Fibroblast of lung (primary cell): Measurements from ENCODE around the gene NKX3-2. TPM values are rescaled to one million over a fixed set of nuclear protein-coding genes. Genes with fewer than 3 reads are reported as not detected.

Source experiments
- DNase-seq, 2 donors: peaks; one replicate each; pipeline versions ENCODE4 v3.0.0 to v3.0.0-alpha.2; 2010; ENCODE audit warnings: low read depth in 2 of 2
- H2AFZ ChIP-seq: 2 replicates; pipeline ENCODE4 v1.5.1; 2012; ENCODE audit warnings: low read length, control low read depth, inconsistent platforms
- H3K27ac ChIP-seq: 2 replicates; pipeline ENCODE4 v1.5.1; 2011; ENCODE audit warnings: low read length, control low read depth; ENCODE audit not compliant: insufficient read depth
- H3K27me3 ChIP-seq: 2 replicates; pipeline ENCODE4 v1.5.1; 2011; ENCODE audit warnings: mild to moderate bottlenecking, low read length; ENCODE audit not compliant: control insufficient read depth, insufficient read depth
- H3K36me3 ChIP-seq: 2 replicates; pipeline ENCODE4 v1.5.1; 2011; ENCODE audit warnings: low read length; ENCODE audit not compliant: control insufficient read depth, insufficient read depth
- H3K4me1 ChIP-seq: 2 replicates; pipeline ENCODE4 v1.5.1; 2011; ENCODE audit warnings: low read length; ENCODE audit not compliant: control insufficient read depth, insufficient read depth; ENCODE audit errors: extremely low read depth
- H3K4me2 ChIP-seq: 2 replicates; pipeline ENCODE4 v1.5.1; 2011; ENCODE audit warnings: low read length, control low read depth; ENCODE audit not compliant: insufficient read depth; ENCODE audit errors: extremely low read depth
- H3K4me3 ChIP-seq, 4 experiments: fragments of 200-600 bp in 1 of 4; sonication (generic) in 1 of 4; replicated peaks in 1 of 4; 2 replicates each; pipeline ENCODE4 v1.5.1; 2011 to 2016; ENCODE audit warnings: low read length in 4 of 4, low read depth in 3 of 4, mild to moderate bottlenecking in 3 of 4, control low read depth in 2 of 4, inconsistent platforms in 1 of 4, mixed read lengths in 1 of 4; ENCODE audit not compliant: insufficient read depth in 1 of 4; ENCODE audit errors: control extremely low read depth in 1 of 4
- H3K79me2 ChIP-seq: 2 replicates; pipeline ENCODE4 v1.5.1; 2012; ENCODE audit warnings: mild to moderate bottlenecking, low read length, inconsistent platforms; ENCODE audit not compliant: control insufficient read depth, insufficient read depth
- H3K9ac ChIP-seq: 2 replicates; pipeline ENCODE4 v1.5.1; 2011; ENCODE audit warnings: mild to moderate bottlenecking, low read length, control low read depth; ENCODE audit not compliant: insufficient read depth
- H3K9me3 ChIP-seq: 2 replicates; pipeline ENCODE4 v1.5.1; 2012; ENCODE audit warnings: low read depth, low read length; ENCODE audit not compliant: control insufficient read depth, insufficient read depth
- H4K20me1 ChIP-seq: 2 replicates; pipeline ENCODE4 v1.5.1; 2011; ENCODE audit warnings: low read length; ENCODE audit not compliant: control insufficient read depth, insufficient read depth; ENCODE audit errors: extremely low read depth
- EZH2 ChIP-seq: IDR thresholded peaks from 2 replicates; pipeline ENCODE4 v1.5.1; 2012; ENCODE audit warnings: low read length, control low read depth, mild to moderate bottlenecking; ENCODE audit errors: missing control alignments
- polyA plus RNA-seq, 2 donors: library from polyadenylated mRNA; depleted of rRNA in 1 of 2; stranded (reverse) in 1 of 2; unstranded in 1 of 2; fragments of >200 nt; gene quantifications; 2 replicates each; pipeline ENCODE4 v1.2.1, GENCODE V29; 2011 to 2012; ENCODE audit warnings: missing spikeins in 1 of 2
- total RNA-seq: library from RNA; depleted of rRNA; stranded (reverse); fragments of >200 nt; gene quantifications from 2 replicates; pipeline ENCODE4 v1.2.1, GENCODE V29; 2014
- TF ChIP-seq, protein P1 (sequence below), 2 donors: IDR thresholded peaks in 1 of 2; conservative IDR thresholded peaks in 1 of 2; 1 replicate in 1 of 2; 2 replicates in 1 of 2; pipeline ENCODE4 v1.5.1; 2011 to 2012; ENCODE audit warnings: low read length in 2 of 2, control low read depth in 1 of 2, inconsistent platforms in 1 of 2, low read depth in 1 of 2, mild to moderate bottlenecking in 1 of 2

Gene NKX3-2
- total and polyA plus RNA-seq, 2 donors (not counting 1 experiment from before 2014, with no cell fraction given): 0.24 to 1.3 TPM

DNA sequence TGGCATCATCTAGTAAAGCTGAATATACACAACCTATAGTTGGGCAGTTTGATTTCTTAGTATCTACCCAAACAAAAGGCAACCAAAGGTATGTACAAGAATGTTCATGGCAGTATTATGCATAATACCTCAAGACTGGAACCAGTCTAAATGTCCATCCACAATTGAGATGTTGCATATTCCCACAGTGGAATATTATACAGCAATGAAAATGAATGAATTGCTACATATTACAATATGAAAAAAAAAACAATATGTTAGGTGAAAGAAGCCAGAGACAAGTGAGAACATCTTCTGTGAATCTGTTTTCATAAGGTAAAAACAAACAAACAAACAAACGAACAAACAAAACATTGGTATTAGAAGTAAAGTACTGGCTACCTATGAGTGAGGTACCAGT, 48.6 kb downstream of the NKX3-2 start:
- DNase-seq: no peak
- Histone ChIP-seq H3K9ac (no peak overlapping the region), H3K79me2 (no peaks in the 10 kb centered on the region), H3K4me1 (no peaks in the 10 kb centered on the region), H3K4me2 (no peak overlapping the region), H3K27me3 (no peaks in the 10 kb centered on the region), H3K9me3 (no peaks in the 10 kb centered on the region), H3K27ac (no peak overlapping the region), H2AFZ (no peak overlapping the region), H4K20me1 (no peaks in the 10 kb centered on the region), H3K36me3 (no peaks in the 10 kb centered on the region), H3K4me3 (no peak overlapping the region)
- no peak for TF ChIP-seq EZH2
- TF ChIP-seq, protein P1, sequence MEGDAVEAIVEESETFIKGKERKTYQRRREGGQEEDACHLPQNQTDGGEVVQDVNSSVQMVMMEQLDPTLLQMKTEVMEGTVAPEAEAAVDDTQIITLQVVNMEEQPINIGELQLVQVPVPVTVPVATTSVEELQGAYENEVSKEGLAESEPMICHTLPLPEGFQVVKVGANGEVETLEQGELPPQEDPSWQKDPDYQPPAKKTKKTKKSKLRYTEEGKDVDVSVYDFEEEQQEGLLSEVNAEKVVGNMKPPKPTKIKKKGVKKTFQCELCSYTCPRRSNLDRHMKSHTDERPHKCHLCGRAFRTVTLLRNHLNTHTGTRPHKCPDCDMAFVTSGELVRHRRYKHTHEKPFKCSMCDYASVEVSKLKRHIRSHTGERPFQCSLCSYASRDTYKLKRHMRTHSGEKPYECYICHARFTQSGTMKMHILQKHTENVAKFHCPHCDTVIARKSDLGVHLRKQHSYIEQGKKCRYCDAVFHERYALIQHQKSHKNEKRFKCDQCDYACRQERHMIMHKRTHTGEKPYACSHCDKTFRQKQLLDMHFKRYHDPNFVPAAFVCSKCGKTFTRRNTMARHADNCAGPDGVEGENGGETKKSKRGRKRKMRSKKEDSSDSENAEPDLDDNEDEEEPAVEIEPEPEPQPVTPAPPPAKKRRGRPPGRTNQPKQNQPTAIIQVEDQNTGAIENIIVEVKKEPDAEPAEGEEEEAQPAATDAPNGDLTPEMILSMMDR (conservative IDR thresholded peaks at IDR 0.05 in 1 of 2, IDR thresholded peaks at IDR 0.05 in 1 of 2; ENCODE audit: low read depth in 1 of 2, low read length in 2 of 2): no peak

GRCh38 chr4:13493793-13494192, 50.5 kb downstream of the NKX3-2 start:
- no peak for DNase-seq
- H2AFZ ChIP-seq: no peak overlapping the region

DNA sequence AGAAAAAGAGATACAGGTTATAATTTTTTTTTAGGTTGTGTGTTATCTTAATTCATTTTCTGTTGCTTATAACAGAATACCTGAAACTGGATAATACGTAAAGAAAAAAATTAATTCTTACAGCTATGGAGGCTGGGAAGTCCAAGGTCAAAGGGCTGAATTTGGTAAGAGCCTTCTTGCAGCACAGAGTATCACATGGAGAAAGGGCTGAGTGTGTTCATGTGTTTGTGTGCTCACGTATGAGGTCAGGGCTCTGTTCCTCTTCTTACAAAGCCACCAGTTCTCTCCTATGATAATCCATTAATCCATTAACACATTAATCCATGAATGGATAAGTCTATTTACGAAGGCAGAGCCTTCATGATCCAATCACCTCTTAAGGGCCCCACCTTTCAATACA, 51.6 kb downstream of the NKX3-2 start:
- DNase-seq: no peak
- Histone ChIP-seq H3K4me2 (no peak overlapping the region), H3K36me3 (no peaks in the 10 kb centered on the region), H3K27ac (no peak overlapping the region), H3K79me2 (no peaks in the 10 kb centered on the region), H3K9me3 (no peaks in the 10 kb centered on the region), H4K20me1 (no peaks in the 10 kb centered on the region), H3K4me3 (no peak overlapping the region), H3K27me3 (no peaks in the 10 kb centered on the region), H3K9ac (no peak overlapping the region), H3K4me1 (no peaks in the 10 kb centered on the region), H2AFZ (no peak overlapping the region)
- TF ChIP-seq, protein P1 (conservative IDR thresholded peaks at IDR 0.05 in 1 of 2, IDR thresholded peaks at IDR 0.05 in 1 of 2; ENCODE audit: low read depth in 1 of 2, low read length in 2 of 2): no peak

More at GRCh38 chr4:13493793-13494192, 50.5 kb downstream of the NKX3-2 start:
- Histone ChIP-seq H3K4me1 (no peaks in the 10 kb centered on the region), H3K36me3 (no peaks in the 10 kb centered on the region), H3K27me3 (no peaks in the 10 kb centered on the region), H3K27ac (no peak overlapping the region), H3K4me3 (no peak overlapping the region), H3K79me2 (no peaks in the 10 kb centered on the region), H4K20me1 (no peaks in the 10 kb centered on the region), H3K9ac (no peak overlapping the region), H3K9me3 (no peaks in the 10 kb centered on the region), H3K4me2 (no peak overlapping the region)
- TF ChIP-seq, protein P1 (conservative IDR thresholded peaks at IDR 0.05 in 1 of 2, IDR thresholded peaks at IDR 0.05 in 1 of 2; ENCODE audit: low read depth in 1 of 2, low read length in 2 of 2): no peak
- no peak for TF ChIP-seq EZH2

Other genes starting within 250 kb of the NKX3-2 start
- gene RAB28, start 60.2 kb downstream of the NKX3-2 start, total RNA-seq: 17.7 and 27.0 TPM in 2 replicates
- gene RAB28, start 60.2 kb downstream of the NKX3-2 start, polyA plus RNA-seq: 14.6 and 18.1 TPM in 2 replicates
- gene BOD1L1, start 83.2 kb upstream of the NKX3-2 start, total RNA-seq: 26.5 and 34.3 TPM in 2 replicates
- gene BOD1L1, start 83.2 kb upstream of the NKX3-2 start, polyA plus RNA-seq: 18.2 and 20.1 TPM in 2 replicates